SIG-M5 treated with dmso at 0.1 percent for 504 hours (cell line): ENCODE data around the gene MAFG.

Experiments
- DNase-seq: peaks from one replicate; lab custom pipeline; 2025; ENCODE audit not compliant: unreplicated experiment; lab: John Stamatoyannopoulos, UW

The MAFG gene

GRCh38 chr17:81909966-81910839 lies 17.3 kb downstream of the MAFG start:
- no peak for DNase-seq

DNA sequence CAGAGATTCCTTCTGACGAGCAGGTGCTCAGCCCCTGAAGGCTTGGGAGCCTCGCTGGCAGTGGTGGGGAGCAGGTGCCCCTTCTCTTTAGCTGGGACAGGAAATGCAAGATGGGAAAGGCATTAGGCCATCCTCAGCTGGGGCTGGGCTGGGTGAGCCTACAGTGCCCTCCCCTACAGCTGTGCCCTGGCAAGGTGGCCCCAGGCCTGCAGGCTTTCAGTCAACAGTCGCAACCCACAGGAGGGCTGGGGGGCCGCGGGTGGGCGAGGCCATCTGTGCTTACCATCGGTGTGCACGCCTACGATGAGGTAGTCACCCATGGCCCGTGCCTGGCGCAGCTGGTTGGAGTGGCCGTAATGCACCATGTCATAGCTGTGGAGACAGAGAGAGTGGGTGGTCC lies 18.3 kb downstream of the MAFG start:
- no peak for DNase-seq

GRCh38 chr17:81908793-81909192 lies 18.7 kb downstream of the MAFG start:
- no peak for DNase-seq

DNA sequence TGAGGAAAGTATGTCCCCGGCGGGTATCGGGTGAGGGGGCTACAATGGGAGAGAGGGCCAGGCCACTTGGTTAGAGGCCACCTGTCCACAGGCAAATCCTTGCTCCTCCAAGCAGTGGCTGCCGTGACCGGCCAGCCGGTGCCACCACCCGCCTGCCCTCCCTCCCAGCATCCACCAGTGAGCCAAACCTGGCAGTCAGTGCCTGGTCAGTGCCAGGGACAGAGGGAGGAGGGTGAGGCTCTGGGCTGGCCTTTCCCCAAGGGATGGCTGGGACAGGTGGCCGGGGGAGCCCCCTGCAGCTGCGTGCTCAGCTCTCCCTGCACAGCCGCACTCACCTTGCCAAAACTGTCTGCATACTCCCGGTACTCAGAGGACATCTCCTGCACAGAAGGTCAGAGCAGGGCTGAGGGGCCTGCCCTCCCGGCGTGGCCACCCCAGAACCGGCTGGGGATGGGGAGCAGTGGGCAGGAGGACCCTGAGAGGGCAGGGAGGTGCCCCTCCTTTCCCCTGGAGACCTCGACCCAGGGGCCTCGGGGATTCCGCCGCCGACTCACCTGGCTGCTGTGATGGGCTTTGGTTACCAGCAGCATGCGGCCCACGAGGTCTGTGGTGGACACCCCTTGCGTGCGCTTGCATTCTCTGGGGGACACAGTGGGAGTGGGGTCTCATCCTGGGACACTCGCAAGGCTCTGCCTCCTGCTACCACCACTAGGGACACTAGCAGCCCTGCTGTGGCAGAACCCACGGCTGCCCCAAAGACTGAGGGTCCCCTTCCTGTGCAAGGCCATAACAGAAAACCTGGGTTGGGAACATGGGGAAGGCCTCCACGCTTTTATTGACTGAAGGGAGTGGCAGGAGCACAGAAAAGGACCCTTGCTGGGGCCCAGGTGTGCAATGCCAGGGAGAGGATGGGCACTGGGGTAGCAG lies 20.1 kb downstream of the MAFG start:
- no peak for DNase-seq

- no peak for DNase-seq
These were observed 20.9 kb downstream of the MAFG start for GRCh38 chr17:81906476-81907218.

DNA sequence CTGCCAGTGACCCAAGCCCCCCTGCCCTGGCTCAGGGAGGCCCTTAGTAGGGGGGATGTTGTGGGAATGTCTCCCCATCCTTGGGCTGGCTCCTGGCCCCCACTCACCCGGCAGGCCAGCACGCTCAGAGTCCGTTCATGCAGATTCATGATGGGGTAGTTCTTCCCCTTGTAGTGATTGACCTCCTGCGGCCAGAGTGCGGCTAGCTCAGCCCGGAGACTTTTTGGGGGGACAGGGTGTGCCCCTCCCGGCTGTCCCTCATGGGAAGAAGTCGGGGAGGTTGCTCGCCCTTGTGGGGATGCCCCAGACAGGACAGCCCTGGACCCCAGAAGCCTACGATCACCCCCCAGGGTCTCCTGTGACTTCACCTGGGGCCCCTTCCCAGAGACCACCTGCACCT lies 21.5 kb downstream of the MAFG start:
- DNase-seq = no peak

GRCh38 chr17:81905424-81905875 lies 22.1 kb downstream of the MAFG start:
- no peak for DNase-seq

DNA sequence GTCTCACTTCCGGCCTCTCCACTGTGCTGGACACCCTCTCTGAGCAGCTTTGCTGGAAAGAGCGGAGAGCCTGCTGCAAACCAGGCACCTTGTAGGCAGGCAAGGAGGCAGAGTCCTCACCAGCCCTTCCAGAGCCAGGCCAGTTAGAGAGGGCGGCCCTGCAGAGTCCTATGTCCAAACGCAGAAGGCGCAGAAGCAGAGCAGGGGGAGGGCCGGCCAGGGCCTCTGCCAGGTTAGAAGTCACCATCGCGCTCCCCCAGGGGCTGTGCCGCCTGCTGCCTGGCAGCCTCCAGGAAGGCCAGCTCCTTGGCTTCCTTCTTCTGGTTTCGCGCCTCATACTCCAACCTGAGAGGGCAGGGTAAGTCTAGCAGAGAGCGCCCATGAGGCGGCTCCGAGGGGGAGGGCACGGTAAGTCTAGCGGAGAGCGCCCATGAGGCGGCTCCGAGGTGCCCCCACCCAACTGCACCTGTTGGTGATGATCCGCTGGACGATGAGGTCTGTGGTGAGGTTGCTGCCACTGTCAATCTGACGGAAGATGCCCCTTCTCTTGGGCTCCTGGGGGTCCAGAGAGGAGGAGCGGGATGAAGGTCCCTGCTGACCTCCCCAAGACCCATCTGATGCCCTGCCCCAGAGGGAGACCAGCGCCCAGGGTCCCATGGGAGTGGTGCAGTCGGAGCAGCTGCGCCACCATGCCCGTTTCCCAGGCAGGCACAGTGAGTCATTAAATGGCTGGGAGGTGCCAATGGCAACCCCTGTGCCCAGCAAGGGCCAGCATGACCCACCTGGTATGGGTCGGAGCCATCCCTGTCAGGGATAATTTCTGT lies 22.7 kb downstream of the MAFG start:
- no peak for DNase-seq

- DNase-seq = no peak
These were observed 23.5 kb downstream of the MAFG start for GRCh38 chr17:81903896-81904599.

DNA sequence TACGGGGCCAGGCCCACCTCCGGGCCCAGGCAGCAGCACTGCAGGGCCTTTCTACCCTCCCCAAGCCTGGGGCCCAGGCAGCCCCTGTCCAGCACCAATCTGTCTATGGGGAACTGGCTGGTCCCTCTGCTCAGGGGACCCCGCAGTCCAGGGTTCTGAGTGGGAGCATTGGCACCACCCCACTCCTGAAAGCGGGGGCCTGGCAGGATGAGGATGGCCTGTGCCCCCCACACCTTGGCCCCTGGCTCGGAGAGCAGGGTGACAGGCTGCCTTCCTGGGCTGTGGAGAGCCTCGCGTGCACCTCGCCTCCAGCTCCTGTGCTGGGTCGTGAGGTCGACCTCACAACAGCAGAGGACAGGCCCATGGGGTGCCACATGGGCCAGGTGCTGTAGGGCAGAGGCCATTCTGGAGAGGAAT lies 24.1 kb downstream of the MAFG start:
- no peak for DNase-seq

DNA sequence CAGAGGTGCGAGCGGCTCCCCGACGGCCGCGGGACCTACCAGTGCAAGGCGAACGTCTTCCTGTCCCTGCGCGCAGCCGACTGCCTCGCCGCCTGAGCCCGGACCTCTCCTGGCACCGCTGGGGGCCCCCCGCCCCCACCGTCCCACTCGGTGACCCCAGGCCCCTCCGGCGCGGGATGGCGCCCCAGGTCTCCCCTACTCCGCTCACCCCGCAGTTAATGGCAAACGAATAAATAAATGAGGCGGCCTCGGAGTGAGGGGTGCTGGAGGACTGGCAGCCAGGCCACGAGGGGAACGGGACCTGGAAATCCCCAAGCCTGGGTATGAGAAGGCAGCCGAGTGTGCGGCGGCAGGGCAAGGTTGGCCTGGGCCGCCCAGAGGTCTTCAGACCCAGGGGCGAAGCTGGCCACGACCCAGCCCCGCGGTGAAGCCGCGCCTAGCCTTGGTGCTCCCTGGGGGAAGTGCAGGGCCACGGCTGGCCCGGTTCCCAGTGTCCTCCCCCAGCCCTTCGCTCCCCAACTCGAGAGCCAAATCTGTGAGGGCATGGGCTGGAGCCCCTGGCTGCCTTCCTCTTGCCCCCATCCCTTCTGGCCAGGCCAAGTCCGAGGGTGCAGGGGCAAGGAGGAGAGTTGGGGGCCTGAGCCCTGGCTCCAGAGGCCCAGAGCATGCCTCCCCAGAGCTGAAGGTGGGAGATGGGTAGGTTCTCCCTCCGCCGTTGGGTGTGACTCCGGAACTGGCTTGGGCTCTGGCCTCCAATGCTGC lies 24.7 kb downstream of the MAFG start:
- DNase-seq = no peak

DNA sequence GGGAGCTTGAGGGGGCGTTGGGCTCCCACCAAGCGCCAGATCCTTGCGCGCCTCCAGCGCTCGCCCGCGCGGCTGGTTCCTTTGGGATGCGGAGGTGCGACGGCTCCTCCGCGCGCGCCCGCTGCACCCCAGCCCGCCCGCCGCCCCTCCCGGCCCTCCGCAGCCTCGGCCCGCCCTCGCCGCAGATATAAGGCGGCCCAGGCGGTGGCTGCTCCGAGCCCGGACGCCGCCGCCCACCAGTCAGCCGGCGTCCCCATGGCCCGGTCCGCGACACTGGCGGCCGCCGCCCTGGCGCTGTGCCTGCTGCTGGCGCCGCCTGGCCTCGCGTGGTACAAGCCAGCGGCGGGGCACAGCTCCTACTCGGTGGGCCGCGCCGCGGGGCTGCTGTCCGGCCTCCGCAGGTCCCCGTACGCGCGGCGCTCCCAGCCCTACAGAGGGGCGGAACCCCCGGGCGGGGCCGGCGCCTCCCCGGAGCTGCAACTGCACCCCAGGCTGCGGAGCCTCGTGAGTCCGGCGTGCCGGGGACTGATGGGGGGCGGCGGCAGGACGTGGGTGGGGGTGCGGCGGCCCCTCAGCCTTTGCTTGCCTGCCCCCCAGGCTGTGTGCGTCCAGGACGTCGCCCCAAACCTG lies 25.4 kb downstream of the MAFG start, which contains the start of gene NPB:
Gene NPB (plus strand): TSS at position 216 of the 630 bp plus-strand sequence. CDS start 40 bp downstream, at position 256.
- DNase-seq = no peak

- no peak for DNase-seq
These were observed 26.1 kb downstream of the MAFG start for GRCh38 chr17:81901167-81902022.

DNA sequence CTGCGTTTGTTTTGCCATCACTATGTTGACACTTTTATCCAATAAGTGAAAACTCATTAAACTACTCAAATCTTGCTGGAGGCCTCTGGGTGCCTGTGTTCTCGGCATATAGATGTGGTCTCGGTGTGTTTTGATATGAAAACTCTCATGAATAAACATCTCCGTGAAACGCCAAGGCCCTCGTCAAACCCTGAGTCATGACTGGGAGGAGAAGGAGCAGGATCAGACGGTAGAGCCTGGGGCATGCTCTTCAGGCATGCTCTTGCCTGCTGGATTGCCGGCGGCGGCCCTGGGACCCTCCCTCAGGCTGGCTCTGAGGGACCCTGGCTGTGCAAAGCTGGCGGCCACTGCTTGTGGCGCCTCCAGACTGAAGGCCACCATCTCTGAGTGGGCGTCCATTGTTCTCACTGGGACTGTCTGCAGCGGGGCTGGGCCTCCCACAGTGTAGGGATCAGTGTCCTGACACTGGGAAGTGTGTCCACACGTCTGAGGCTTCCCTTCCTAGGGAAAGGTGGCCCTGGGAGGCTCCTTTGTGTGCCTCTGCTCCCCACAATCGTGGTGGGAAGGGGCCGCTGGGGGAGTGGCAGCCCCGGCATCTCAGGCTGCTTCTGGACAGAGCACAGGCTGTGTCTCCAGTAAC lies 27.2 kb downstream of the MAFG start:
- no peak for DNase-seq

DNA sequence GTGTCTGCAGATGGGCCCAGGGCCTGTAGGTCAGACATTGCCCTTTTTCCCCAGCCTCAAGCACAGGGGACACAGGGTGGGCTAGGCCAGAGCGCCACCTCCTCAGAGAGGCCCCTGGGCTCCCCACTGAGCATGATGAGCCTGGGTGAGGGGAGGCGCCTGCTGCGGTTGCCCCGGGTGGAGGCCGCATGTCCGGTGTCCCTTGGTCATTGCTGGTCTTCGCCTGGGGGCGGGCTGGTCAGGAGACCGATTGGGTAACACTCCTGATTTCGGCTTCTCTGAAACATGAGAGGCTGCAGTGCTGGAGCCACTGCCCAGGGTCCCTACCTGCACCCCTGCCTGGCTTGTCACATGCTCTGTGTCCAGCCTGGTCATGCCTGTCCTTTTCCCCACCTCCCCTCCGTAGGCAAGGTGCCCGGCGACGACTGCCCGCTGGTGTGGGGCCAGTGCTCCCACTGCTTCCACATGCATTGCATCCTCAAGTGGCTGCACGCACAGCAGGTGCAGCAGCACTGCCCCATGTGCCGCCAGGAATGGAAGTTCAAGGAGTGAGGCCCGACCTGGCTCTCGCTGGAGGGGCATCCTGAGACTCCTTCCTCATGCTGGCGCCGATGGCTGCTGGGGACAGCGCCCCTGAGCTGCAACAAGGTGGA lies 27.9 kb downstream of the MAFG start:
- no peak for DNase-seq

GRCh38 chr17:81898885-81899284 lies 28.6 kb downstream of the MAFG start:
- DNase-seq = no peak
